ENCODE results near the gene EFCAB5. TPM values are rescaled to one million over a fixed set of nuclear protein-coding genes. Genes with fewer than 3 reads are reported as not detected.
"Not testable (repeated sequence)": the region's sequence is repeated elsewhere in the genome, so short reads cannot be mapped to it uniquely, and the experiment has no call there.

EFCAB5 gene
- total RNA-seq, 1 donor from 2014 or later: 0.71 TPM

- Histone ChIP-seq H3K79me2 (ENCODE audit: low read depth) (no peaks in the 10 kb centered on the region), H3K27me3 (no peaks in the 10 kb centered on the region), H3K4me2 (no peak overlapping the region), H3K9me3 (ENCODE audit: low read depth) (no peaks in the 10 kb centered on the region), H3K9ac (no peak overlapping the region), H3K36me3 (no peaks in the 10 kb centered on the region), H2AFZ (replicated peaks) (no peak overlapping the region), H3K27ac (no peak overlapping the region), H3K4me3 (no peak overlapping the region), H3F3A (ENCODE audit: low read depth) (no peaks in the 10 kb centered on the region), H4K20me1 (ENCODE audit: low read depth) (no peaks in the 10 kb centered on the region), H3K4me1 (no peaks in the 10 kb centered on the region)
- no peak overlapping the region for H3K4me3 Mint-ChIP-seq
- TF ChIP-seq, protein P1, sequence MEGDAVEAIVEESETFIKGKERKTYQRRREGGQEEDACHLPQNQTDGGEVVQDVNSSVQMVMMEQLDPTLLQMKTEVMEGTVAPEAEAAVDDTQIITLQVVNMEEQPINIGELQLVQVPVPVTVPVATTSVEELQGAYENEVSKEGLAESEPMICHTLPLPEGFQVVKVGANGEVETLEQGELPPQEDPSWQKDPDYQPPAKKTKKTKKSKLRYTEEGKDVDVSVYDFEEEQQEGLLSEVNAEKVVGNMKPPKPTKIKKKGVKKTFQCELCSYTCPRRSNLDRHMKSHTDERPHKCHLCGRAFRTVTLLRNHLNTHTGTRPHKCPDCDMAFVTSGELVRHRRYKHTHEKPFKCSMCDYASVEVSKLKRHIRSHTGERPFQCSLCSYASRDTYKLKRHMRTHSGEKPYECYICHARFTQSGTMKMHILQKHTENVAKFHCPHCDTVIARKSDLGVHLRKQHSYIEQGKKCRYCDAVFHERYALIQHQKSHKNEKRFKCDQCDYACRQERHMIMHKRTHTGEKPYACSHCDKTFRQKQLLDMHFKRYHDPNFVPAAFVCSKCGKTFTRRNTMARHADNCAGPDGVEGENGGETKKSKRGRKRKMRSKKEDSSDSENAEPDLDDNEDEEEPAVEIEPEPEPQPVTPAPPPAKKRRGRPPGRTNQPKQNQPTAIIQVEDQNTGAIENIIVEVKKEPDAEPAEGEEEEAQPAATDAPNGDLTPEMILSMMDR (IDR thresholded peaks at IDR 0.05): no peak
- TF ChIP-seq EZH2phosphoT487 (IDR thresholded peaks at IDR 0.05) (no peak), EZH2 (IDR thresholded peaks at IDR 0.05) (no peak)
- peaks cover 4% of the 10 kb centered on the region for H3K36me3 Mint-ChIP-seq
- peaks cover 8% of the 10 kb centered on the region for H3K4me1 Mint-ChIP-seq
- H3K27ac Mint-ChIP-seq: no peak overlapping the region
- H3K27me3 Mint-ChIP-seq (ENCODE audit: insufficient read depth, low read depth): peaks cover 4% of the 10 kb centered on the region
- DNase-seq (ENCODE audit: low spot score): no peak
- H3K9me3 Mint-ChIP-seq: peaks cover 32% of the 10 kb centered on the region
Measured at GRCh38 chr17:29954405-29954804, 13.0 kb downstream of the EFCAB5 start.

DNA sequence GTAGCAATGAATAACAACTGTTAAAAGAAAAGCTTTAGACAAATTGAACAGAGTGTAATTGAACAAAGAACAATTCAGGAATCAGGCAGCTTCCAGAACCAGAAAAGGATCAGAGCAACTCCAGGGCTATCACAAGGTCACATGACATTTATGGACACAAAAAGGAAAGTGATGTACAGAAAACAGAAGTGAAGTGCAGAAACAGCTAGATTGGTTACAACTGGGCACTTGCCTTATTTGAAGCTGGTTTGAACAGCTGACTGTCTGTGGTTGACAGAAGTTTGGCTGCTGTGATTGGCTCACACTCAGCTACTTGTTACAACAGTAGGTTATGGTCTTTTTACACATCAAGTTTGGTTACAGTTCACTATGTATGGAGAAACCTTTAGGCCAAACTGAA, 14.8 kb downstream of the EFCAB5 start:
- peak overlapping the region; percentile 17 for H2AFZ ChIP-seq (replicated peaks)
- no peaks in the 10 kb centered on the region for H3K4me1 ChIP-seq
- no peak overlapping the region for H3K27ac Mint-ChIP-seq
- H3K27ac ChIP-seq: no peak overlapping the region
- no peaks in the 10 kb centered on the region for H3K36me3 ChIP-seq
- no peak for DNase-seq (ENCODE audit: low spot score)
- H3K4me2 ChIP-seq: no peak overlapping the region
- H3K4me3 Mint-ChIP-seq: no peak overlapping the region
- H3K27me3 Mint-ChIP-seq (ENCODE audit: insufficient read depth, low read depth): peaks cover 4% of the 10 kb centered on the region
- no peaks in the 10 kb centered on the region for H3K4me1 Mint-ChIP-seq
- H3K9me3 Mint-ChIP-seq: peaks cover 30% of the 10 kb centered on the region
- no peak for TF ChIP-seq EZH2phosphoT487 (IDR thresholded peaks at IDR 0.05)
- TF ChIP-seq, protein P1 (IDR thresholded peaks at IDR 0.05): no peak
- TF ChIP-seq EZH2 (IDR thresholded peaks at IDR 0.05): no peak
- H3K4me3 ChIP-seq: no peak overlapping the region
- no peaks in the 10 kb centered on the region for H3K9me3 ChIP-seq (ENCODE audit: low read depth)
- peaks cover 4% of the 10 kb centered on the region for H3K36me3 Mint-ChIP-seq
- H3F3A ChIP-seq (ENCODE audit: low read depth): no peaks in the 10 kb centered on the region
- no peaks in the 10 kb centered on the region for H3K27me3 ChIP-seq
- H3K79me2 ChIP-seq (ENCODE audit: low read depth): no peaks in the 10 kb centered on the region
- H4K20me1 ChIP-seq (ENCODE audit: low read depth): no peaks in the 10 kb centered on the region
- no peak overlapping the region for H3K9ac ChIP-seq

DNA sequence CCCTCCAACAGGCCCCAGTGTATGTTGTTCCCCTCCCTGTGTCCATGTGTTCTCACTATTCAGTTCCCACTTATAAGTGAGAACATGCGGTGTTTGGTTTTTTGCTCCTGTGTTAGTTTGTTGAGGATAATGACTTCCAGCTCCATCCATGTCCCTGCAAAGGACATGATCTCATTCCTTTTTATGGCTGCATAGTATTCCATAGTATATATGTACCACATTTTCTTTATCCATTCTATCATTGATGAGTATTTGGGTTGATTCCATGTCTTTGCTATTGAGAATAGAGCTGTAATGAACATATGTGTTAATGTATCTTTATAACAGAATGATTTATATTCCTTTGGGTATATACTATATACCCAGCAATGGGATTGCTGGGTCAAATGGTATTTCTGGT, 16.1 kb downstream of the EFCAB5 start:
- not testable (repeated sequence) for H3K9ac ChIP-seq; H3K27me3 Mint-ChIP-seq (ENCODE audit: insufficient read depth, low read depth); H3K36me3 ChIP-seq; H3K27me3 ChIP-seq; H3K4me1 Mint-ChIP-seq; H3K4me3 Mint-ChIP-seq; H3K4me1 ChIP-seq; H3K36me3 Mint-ChIP-seq; H3K27ac Mint-ChIP-seq; H3K27ac ChIP-seq; DNase-seq (ENCODE audit: low spot score); H3F3A ChIP-seq (ENCODE audit: low read depth); H3K4me3 ChIP-seq; H3K4me2 ChIP-seq; H4K20me1 ChIP-seq (ENCODE audit: low read depth); H3K9me3 ChIP-seq (ENCODE audit: low read depth); H2AFZ ChIP-seq (replicated peaks); H3K79me2 ChIP-seq (ENCODE audit: low read depth)
- peaks cover 27% of the 10 kb centered on the region for H3K9me3 Mint-ChIP-seq

DNA sequence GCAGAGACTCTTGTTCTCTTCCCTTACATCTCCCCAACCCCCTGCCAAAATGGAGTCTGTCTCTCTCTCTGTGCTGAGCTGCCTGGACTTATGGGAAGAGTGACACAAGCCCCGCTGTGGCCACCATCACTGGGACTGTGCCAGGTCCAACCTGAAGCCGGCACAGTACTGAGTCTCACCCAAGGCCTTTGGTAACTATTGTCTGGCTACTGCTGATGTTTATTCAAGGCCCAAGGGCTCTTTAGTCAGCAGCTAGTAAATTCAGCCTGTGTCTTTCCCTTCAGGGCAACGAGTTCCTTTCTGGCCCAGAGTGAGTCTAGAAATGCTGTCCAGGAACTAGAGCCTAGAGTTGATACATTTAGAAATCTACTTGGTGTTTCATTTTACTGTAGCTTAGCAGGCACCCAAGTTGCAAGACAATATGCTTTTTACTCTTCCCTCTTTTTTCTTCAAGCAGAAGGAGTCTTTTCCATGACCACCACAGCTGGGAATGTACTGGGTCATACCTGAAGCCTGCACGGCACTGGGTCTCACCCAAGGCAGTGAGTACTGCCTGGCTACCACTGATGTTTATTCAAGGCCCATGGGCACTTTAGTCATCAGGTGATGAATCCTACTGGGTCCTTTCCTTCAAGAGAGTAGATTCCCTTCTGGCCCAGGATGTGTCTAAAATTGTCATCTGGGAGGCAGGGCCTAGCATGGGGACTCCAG, 17.7 kb downstream of the EFCAB5 start:
- Histone ChIP-seq H2AFZ (replicated peaks) (peak overlapping the region; percentile 76), H3K27ac (no peak overlapping the region), H4K20me1 (ENCODE audit: low read depth) (no peaks in the 10 kb centered on the region), H3F3A (ENCODE audit: low read depth) (no peaks in the 10 kb centered on the region), H3K9ac (no peak overlapping the region), H3K36me3 (no peaks in the 10 kb centered on the region), H3K4me2 (no peak overlapping the region), H3K9me3 (ENCODE audit: low read depth) (no peaks in the 10 kb centered on the region), H3K4me1 (no peaks in the 10 kb centered on the region), H3K27me3 (no peaks in the 10 kb centered on the region), H3K4me3 (no peak overlapping the region), H3K79me2 (ENCODE audit: low read depth) (no peaks in the 10 kb centered on the region)
- H3K27ac Mint-ChIP-seq: no peak overlapping the region
- DNase-seq (ENCODE audit: low spot score): no peak
- no peak overlapping the region for H3K4me3 Mint-ChIP-seq
- no peaks in the 10 kb centered on the region for H3K4me1 Mint-ChIP-seq
- TF ChIP-seq, protein P1 (IDR thresholded peaks at IDR 0.05): no peak
- TF ChIP-seq EZH2phosphoT487 (IDR thresholded peaks at IDR 0.05): no peak
- no peaks in the 10 kb centered on the region for H3K36me3 Mint-ChIP-seq
- H3K27me3 Mint-ChIP-seq (ENCODE audit: insufficient read depth, low read depth): peaks cover 6% of the 10 kb centered on the region
- peaks cover 19% of the 10 kb centered on the region for H3K9me3 Mint-ChIP-seq
